ENCODE results near the gene RINT1. TPM values are rescaled to one million over a fixed set of nuclear protein-coding genes. Genes with fewer than 3 reads are reported as not detected.

Gene RINT1
- polyA plus RNA-seq, 1 of the 3 experiments (the other 2 are of a cell fraction), result 13.1 TPM

- no peaks in the 10 kb centered on the region for H3K9me3 ChIP-seq
- no peak for DNase-seq
- no peaks in the 10 kb centered on the region for H4K20me1 ChIP-seq (ENCODE audit: insufficient read depth)
- ChIA-PET CTCF (interaction anchor here (0.8 to 1.6 kb wide), 2 partner anchors 10 to 11 kb away, joined by 3 read pairs; no protein-coding TSS in a partner anchor), POLR2A (no interaction called here)
- no peaks in the 10 kb centered on the region for H3K79me2 ChIP-seq (ENCODE audit: insufficient read depth)
- no peak overlapping the region for H3K4me2 ChIP-seq
- H3K27me3 ChIP-seq (ENCODE audit: insufficient read depth), result no peaks in the 10 kb centered on the region
- TF ChIP-seq NFIC (IDR thresholded peaks at IDR 0.05; ENCODE audit: borderline replicate concordance), result no peak
- no peak for TF ChIP-seq YY1 (IDR thresholded peaks at IDR 0.05; ENCODE audit: low read depth)
- TF ChIP-seq REST (IDR thresholded peaks at IDR 0.05; ENCODE audit: low read depth, low read length), result no peak
- TF ChIP-seq SMC3 (IDR thresholded peaks at IDR 0.05; ENCODE audit: low read depth, low read length), result no peak
- no peak for TF ChIP-seq GABPA (IDR thresholded peaks at IDR 0.05; ENCODE audit: low read depth)
- no peak for TF ChIP-seq CTCF (IDR thresholded peaks at IDR 0.05)
- TF ChIP-seq USF2 (IDR thresholded peaks at IDR 0.05; ENCODE audit: borderline replicate concordance, low read depth, low read length), result no peak
- no peak for TF ChIP-seq PBX3 (IDR thresholded peaks at IDR 0.05)
- no peak for TF ChIP-seq TAF1 (IDR thresholded peaks at IDR 0.05; ENCODE audit: borderline replicate concordance, low read depth, low read length)
- no peak for TF ChIP-seq SIN3A (IDR thresholded peaks at IDR 0.05; ENCODE audit: borderline replicate concordance, low read depth, low read length)
- no peak for TF ChIP-seq USF1 (IDR thresholded peaks at IDR 0.05; ENCODE audit: borderline replicate concordance, low read depth)
- TF ChIP-seq MXI1 (IDR thresholded peaks at IDR 0.05; ENCODE audit: low read depth, low read length), result no peak
- TF ChIP-seq MEF2A (IDR thresholded peaks at IDR 0.05; ENCODE audit: borderline replicate concordance, low read depth), result no peak
- TF ChIP-seq ZBTB33 (IDR thresholded peaks at IDR 0.05; ENCODE audit: borderline replicate concordance, low read depth), result no peak
- TF ChIP-seq ELF1 (IDR thresholded peaks at IDR 0.05), result no peak
- no peak for TF ChIP-seq EP300 (IDR thresholded peaks at IDR 0.05; ENCODE audit: borderline replicate concordance in 1 of 2, low read depth in 1 of 2, low read length in 1 of 2)
- TF ChIP-seq EZH2phosphoT487 (IDR thresholded peaks at IDR 0.05; ENCODE audit: borderline replicate concordance, low read depth), result no peak
- no peak for TF ChIP-seq MAX (IDR thresholded peaks at IDR 0.05; ENCODE audit: low read depth)
- no peak for TF ChIP-seq FOXM1 (IDR thresholded peaks at IDR 0.05; ENCODE audit: low read depth)
- no peak overlapping the region for H3K9ac ChIP-seq
- no peaks in the 10 kb centered on the region for H3K36me3 ChIP-seq (replicated peaks in 1 of 2; ENCODE audit: control insufficient read depth in 1 of 2, insufficient read depth in 2 of 2, low read length in 1 of 2)
- H3F3A ChIP-seq (replicated peaks; ENCODE audit: insufficient read depth), result peaks cover 17% of the 10 kb centered on the region
- no peak overlapping the region for H3K4me3 ChIP-seq (ENCODE audit: low read depth in 2 of 2, low read length in 1 of 2)
- no peak overlapping the region for H3K27ac ChIP-seq (ENCODE audit: low read depth in 2 of 2, low read length in 1 of 2)
- no peaks in the 10 kb centered on the region; a peak in 1 of 4 replicates for H3K4me1 ChIP-seq (ENCODE audit: control insufficient read depth in 1 of 2, insufficient read depth in 2 of 2, low read depth in 1 of 2, low read length in 1 of 2)
- H2AFZ ChIP-seq (ENCODE audit: low read depth), result no peak overlapping the region
- H3K9me2 ChIP-seq, result no peaks in the 10 kb centered on the region
Measured at GRCh38 chr7:105578496-105578895, 46.5 kb downstream of the RINT1 start.
